CD1c-positive myeloid dendritic cell (primary cell): Measurements from ENCODE around the gene TRPC6.
"Not testable (repeated sequence)": the region's sequence is repeated elsewhere in the genome, so short reads cannot be mapped to it uniquely, and the experiment has no call there.

Experiments used
- DNase-seq: peaks from one replicate; pipeline ENCODE4 v3.0.0-alpha.2; 2016; ENCODE audit errors: extremely low spot score

TRPC6 gene

DNA sequence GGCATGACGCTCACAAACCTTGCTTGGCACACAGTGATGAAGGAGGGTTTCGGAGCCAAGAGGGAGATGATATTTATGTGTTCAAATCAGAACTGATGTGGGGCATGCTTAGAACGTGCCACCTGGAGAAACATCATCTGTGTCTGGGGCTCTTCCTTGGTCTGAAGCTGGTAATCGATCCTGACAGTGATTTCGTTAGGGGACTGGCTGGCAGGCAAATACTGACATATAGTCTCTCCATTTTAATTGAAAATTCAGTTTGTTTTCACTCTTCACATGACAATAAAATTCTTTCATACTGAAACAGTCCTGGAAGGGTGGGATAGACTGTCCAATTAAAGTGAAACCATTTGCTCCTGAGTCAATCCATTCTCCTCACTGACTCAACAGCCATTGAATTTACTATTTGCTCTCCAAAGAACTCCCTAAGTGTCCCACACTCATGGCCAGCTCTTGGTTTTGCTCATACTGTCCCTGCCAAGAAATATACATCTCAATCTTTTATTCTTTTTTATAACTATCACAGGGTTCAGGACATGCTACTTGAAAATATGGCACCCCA lies 134.8 kb downstream of the TRPC6 start:
- DNase-seq = no peak

GRCh38 chr11:101446726-101447125 lies 137.1 kb downstream of the TRPC6 start:
- no peak for DNase-seq

GRCh38 chr11:101446238-101446637 lies 137.6 kb downstream of the TRPC6 start:
- DNase-seq = no peak

- no peak for DNase-seq
Measured at GRCh38 chr11:101445761-101446160, 138.0 kb downstream of the TRPC6 start.

GRCh38 chr11:101444851-101445250 lies 139.0 kb downstream of the TRPC6 start:
- no peak for DNase-seq

DNA sequence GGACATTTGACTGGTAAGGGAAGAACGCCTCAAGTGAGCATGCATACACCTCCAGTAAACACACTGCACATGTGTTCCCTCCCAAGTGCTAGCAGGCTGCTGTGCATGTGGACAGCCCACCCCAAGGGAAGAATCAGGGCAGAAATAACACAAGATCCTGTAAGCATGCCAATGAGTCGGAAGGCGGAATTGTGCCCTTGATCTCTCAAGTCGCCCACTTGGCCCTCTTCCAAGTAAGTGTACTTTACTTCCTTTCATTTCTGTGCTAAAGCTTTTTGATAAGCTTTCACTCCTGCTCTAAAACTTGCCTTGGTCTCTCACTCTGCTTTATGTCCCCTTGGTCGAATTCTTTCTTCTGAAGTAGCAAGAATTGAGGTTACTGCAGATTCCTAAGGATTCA lies 139.6 kb downstream of the TRPC6 start:
- DNase-seq = no peak

- no peak for DNase-seq
Measured at GRCh38 chr11:101442936-101443521, 140.8 kb downstream of the TRPC6 start.

DNA sequence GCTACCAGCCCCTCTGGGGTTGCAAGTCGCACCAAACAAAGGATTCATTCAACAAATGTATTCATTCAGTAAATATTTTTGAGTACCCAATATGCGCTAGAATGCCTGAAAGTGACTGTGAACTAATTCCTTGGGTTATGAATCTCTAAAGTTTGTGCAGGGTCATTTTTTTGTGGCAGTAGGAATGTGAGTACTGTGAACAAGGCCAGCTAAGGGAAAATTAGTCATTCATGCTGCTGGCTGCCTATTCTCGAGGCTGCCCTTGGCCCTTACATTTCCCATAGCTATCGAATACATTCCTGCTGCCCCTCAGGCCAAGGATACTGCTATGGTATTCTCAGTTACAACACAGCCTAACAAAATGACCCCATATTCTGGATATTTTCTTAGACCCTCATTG lies 141.6 kb downstream of the TRPC6 start:
- DNase-seq = no peak

- DNase-seq = no peak
Measured at GRCh38 chr11:101441747-101442146, 142.1 kb downstream of the TRPC6 start.

- no peak for DNase-seq
Measured at GRCh38 chr11:101439488-101439887, 144.3 kb downstream of the TRPC6 start.

DNA sequence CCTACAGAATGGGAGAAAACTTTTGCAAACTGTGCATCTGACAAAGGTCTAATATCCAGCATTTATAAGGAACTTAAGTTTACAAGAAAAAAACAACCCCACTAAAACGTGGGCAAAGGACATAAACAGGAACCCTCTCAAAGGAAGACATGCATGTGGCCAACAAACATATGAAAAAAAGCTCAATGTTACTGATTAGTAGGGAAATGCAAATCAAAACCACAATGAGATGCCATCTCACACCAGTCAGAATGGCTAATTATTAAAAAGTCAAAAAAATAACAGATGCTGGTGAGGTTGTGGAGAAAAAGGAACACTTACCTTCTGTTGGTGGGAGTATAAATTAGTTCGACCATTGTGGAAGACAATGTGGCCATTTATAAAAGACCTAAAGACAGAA lies 145.1 kb downstream of the TRPC6 start:
- DNase-seq = not testable (repeated sequence)

DNA sequence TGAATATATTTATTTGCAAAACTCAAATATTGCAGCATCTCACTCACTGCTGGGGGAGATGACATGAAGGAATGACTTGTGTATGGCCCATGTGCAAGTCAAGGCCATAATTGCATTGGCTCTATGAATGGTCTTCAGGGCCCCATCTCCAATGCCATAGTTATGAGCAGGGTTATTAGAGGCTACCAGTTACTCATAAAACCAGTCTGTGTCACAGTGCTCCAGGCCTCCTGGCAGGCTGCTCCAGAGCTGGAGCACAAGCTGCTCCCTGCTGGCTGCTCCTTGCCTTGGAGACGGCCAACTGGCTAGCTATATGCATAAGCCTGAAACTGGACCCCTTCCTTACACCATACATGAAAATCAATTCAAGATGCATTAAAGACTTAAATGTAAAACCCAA lies 145.7 kb downstream of the TRPC6 start:
- DNase-seq = no peak

DNA sequence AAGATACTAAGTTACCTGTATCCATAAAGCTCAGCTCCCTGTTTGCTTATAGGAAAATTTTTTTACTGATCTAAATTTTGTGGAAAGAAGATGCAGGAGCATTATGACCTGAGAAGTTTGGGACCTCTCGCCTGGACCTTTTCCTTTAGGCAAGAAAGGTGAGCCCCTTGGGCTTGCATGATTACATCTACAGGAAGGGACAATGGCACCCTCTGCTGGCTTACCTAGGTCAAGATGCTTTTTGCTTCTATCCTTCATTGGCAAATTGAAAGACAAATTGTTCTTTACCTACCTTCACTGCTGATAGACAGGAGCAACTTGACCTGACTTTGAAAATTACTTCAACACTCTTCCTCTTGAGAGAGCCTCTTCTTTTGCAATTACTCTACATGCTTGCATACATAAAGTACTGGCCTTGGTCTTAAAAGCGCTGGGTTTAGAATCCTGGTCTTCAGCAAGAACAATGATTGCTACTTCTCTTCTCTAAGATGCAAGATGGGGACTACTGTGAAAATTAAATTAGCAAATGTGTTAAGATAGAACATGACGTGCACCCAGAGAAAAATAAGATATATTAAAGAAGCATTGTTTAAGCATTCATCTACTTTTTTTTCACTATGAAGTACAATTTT lies 147.2 kb downstream of the TRPC6 start:
- DNase-seq = no peak

DNA sequence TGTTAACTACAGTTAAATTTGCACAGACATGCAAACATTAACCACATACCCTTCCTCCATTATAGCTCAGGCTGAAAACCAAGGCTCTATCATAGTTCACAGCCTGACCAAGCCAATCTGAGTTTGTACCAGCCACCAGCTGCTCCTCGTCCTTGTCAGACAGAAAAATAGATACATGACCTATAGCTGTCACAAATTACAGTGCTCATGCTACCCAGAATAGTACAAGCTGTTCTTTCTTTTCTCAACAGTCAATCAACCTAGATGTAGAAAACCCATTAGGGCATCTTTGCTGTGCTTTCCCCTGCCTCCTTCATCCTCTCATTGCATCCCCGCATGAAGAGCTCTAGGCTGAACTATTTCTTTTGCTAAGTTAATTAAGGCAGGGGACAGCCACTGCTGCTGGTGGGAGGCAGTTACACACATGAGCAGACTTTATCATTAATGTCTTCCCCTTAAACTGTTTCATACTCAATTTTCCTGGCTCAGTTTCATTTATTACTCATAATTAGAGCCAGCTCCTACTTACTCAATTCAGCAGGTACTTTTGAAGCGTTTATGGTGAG lies 148.3 kb downstream of the TRPC6 start:
- no peak for DNase-seq

GRCh38 chr11:101434026-101434643 lies 149.7 kb downstream of the TRPC6 start:
- no peak for DNase-seq

DNA sequence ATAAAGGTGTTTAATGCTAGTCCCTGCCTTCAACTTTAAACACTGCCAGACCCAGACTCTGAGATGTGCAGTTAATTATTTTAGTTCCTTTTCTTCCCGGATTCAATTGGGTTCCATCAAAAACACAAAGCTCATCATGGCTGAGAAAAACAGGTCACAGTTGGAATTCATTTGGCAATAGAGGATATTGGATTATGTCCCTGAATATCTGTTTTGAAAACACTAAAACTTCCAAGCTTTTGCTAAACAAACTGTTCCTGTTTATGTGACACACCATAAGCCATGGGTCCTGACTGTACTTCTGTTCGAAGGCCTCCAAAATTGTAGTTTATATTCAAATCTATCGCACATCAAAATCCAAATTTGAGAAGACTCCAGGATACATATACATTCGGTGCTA lies 150.7 kb downstream of the TRPC6 start:
- no peak for DNase-seq

DNA sequence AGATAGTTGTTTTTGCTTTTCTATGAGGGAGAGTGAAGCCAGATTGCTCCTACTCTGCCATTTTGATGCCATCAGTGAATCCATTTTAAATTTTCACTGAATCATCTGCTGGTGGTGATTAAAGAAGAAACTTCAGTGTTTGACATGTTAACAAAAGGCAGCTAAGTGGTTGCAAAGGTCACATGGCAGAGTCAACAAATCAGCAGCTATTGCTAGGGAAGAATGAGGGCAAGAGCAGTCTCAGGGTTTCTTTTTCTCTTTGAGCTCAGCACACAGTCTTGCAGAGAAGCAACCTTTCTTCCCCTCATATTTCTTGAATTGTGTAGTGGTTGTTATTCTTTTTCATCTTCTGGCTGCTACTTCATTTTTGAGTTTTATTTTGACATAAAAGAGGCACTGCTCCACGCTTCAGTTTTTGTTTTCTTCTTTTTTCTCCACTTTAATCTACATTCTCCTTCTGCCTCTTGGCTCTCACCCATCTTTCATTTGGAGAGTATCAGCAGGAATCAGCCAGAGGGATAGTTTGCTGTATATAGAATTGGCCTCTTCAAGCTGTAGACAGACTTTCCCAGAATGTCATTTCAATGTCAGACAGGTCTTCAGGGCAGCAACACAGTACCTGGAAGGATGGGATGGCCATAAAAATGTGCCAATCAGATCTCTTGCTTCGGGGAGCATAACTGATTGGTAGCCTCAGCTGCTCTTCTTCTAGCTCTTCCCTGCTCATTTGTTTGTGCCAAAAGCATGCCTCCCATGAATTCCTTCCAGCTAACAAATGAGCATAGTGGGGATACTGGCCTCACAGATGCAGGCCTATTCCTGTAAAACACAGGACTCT lies 153.9 kb downstream of the TRPC6 start:
- no peak for DNase-seq

- DNase-seq = no peak
Measured at GRCh38 chr11:101428918-101429317, 154.9 kb downstream of the TRPC6 start.

DNA sequence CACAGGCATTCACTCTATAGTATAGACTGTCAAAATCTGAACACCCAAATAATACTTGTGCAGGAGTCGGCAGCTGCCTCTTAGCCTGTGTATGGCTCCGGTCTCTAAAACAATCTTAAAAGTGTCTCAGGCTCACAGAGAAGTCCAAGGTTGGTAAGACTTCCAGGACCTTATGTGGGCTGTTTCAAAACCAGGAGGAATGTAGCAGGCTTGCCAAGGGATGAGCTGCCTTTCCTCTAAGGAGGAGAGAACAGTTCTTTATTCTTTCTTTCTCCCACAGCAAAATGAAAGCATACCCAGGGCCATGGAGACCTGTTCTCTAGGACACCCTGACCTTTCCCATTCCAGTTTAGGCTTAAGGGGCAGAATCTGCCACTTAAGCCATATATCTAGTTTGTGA lies 176.5 kb downstream of the TRPC6 start:
- DNase-seq = no peak
